Measurements from ENCODE around the gene DLG2.

The DLG2 gene

GRCh38 chr11:84719935-84720577 lies 907.1 kb downstream of the DLG2 start:
- DNase-seq: no peak

DNA sequence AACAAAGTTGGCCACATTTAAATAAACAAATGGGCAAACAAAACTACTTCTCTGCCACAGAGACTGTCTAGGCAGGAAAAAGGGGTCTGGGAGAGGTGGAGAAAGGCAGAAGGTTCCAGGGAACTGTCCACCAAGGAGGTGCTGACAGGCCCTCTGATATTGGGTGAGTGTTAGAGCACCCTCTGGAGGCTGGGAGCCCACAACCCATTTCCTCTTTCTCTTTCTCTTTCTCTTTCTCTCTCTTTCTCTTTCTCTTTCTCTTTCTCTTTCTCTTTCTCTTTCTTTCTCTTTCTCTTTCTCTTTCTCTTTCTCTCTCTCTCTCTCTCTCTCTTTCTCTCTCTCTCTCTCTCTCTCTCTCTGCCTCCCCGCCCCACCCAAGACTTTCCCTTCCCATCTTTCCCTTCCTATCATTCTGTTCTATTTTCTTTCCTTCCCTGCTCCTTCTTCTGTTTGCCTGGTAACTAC lies 912.8 kb downstream of the DLG2 start:
- DNase-seq: peak; percentile 38

- DNase-seq: no peak
Measured at GRCh38 chr11:84691830-84692229, 935.3 kb downstream of the DLG2 start.

GRCh38 chr11:84687433-84687832 lies 939.7 kb downstream of the DLG2 start:
- no peak for DNase-seq

DNA sequence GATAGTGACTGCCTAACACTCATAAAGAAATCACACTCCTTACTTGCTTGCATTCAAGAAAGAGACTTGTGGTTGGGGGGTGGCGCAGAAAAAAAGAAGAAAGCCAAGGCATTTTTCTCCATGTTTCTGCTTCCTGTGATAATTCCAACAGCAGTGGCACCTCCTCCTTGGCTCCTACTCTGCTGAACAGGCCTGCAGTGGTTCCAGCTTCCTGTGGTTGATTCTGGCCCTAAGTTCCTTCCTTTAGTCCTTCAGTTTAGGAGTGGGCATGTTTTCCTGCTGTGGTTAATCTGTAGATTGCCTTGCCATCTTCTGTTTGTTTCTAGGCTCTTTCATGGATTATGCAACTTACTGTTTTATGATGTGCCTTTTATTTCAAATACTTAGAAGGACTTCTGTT lies 940.4 kb downstream of the DLG2 start:
- no peak for DNase-seq

DNA sequence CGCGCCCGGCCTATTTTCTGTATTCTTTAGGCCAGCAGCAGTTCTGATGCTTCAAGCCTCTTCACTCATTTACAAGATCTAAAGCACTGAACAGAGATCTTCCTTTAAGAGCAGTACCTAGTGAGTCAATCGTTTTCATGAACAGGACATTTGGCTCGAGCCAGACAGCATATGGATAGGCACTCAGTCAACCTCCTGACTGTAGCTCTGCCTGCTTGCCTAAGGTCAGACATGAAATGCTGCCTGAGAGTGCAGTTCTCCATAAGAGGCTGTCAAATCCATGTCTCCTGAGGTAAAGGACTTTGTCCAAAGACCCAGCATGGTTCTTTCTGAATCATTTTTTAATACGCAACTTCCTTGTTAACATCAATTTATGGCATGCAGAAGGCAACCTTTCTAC lies 941.2 kb downstream of the DLG2 start:
- DNase-seq: no peak

DNA sequence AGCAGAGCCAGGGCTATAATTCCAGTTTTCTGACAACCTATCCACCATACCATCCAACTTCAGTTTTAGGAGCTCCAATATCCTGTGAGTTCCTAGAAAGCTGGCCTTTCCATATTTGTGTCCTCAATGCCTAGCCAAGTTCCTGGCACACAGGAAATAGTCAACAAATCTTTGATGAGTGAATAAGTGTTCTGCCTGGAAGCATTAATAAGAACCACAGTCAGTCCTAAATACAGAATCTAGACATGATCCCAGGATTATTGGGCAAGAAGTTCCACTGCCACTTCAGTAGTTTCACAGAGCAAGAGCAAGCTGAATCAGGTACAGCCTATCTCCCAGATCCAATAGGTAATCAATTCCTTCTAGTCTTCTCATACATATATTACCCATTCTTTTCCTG lies 942.0 kb downstream of the DLG2 start:
- DNase-seq: no peak

- DNase-seq: no peak
Measured at GRCh38 chr11:84681456-84681855, 945.7 kb downstream of the DLG2 start.

GRCh38 chr11:84675396-84676025 lies 951.6 kb downstream of the DLG2 start:
- no peak for DNase-seq

DNA sequence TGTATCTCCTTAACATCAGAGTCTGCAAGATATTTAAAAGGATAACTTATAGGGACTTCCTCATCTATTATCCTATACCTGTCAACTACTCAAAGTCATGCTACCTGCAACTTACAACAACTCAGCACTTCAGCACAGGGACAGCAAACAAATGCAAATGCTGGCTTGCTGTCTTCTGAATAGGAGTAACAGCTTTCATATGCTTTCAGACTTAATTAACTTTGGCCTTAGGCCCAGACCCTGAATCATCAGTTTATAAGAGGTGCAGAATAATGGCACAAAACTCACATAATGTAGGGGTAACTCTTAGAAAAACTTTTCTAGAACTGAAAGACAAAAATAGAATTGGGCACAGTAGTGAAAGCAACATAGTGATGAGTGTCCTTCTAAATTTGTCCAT lies 953.4 kb downstream of the DLG2 start:
- no peak for DNase-seq

GRCh38 chr11:84671325-84671999 lies 955.7 kb downstream of the DLG2 start:
- DNase-seq: no peak

DNA sequence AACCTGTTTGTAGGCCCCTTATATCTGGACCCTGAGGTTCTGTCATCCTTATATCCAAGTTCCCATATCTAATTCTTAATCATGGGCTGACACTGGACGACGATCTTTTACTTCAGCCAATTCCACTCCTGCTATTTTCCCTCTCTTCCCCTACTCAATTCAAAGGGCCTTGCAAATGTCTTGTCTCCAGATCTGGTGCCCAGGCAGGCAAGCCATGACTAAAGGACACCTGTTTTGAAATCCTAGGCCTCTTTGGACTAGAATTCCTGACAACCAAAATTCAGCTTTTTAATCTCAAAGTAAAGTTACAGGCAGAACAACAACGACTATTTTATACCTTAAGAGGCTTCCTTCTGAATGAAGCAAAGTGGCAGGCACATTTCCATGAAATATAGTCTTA lies 963.4 kb downstream of the DLG2 start:
- no peak for DNase-seq

DNA sequence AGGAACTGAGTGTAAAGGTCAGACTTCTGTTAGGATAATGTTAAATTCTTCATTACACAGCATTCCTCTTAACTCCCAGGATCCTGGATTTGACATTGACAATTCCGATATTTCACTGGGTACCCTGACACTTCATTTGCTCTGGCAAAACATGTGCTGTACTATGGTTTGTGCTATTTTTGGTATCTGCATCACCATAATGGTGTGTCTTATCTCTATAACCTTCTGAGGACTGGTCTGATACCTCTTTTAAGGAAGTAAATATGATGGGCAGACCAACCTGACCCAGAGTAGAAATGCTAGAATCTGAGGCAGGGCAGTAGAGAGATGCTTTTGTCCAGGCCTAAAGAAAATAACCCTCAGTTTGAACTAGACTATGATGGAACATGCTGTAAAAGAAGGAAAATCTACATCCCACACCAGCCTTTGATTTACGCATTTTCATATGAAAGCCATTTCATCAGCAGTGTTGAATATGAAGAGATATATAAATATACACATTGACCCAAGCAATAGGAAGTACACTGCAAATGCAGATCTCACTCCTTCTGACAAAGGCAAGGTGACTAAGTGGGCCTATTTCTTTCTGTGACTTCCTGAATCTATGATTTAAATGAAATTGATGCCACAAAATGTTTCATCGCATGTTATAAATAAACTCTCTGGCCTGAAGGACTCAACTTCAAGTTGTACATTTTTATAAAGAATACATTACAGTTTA lies 966.7 kb downstream of the DLG2 start:
- no peak for DNase-seq

DNA sequence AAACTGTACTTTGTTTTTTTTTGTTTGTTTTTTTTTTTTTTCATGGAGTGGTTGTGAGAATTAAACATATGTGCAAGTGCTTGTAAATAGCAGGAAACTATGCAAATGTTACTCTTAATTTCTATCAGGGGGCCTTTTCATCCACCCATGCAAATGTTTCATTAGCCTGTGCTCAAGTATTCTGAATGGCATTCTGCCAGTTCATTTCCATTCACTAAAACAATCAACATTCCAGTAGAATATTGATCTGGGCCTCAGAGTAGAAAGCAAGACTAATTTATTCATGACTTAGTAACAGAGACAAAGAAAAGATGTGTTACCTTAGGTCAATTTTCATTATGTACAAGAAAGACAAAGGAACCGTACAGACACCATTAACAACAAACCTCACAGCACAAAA lies 971.4 kb downstream of the DLG2 start:
- DNase-seq: no peak

DNA sequence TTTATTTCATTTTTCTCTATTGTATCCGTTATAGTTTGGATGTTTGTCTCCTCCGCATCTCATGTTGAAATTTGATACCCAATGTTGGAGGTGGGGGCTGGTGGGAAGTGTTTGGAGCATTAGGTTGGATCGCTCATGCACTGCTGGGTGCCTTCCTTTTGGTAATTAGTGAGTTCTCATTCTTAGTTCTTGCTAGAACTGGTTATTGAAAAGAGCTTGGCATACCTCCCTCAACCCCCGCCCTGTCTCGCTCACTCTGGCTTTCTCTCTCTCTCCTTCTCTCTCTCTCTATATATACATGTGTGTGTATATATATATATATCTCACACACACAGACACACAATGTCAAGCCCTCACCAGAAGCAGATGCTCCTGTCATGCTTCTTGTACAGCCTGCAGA lies 978.7 kb downstream of the DLG2 start:
- no peak for DNase-seq

GRCh38 chr11:84645988-84646694 lies 981.0 kb downstream of the DLG2 start:
- no peak for DNase-seq

DNA sequence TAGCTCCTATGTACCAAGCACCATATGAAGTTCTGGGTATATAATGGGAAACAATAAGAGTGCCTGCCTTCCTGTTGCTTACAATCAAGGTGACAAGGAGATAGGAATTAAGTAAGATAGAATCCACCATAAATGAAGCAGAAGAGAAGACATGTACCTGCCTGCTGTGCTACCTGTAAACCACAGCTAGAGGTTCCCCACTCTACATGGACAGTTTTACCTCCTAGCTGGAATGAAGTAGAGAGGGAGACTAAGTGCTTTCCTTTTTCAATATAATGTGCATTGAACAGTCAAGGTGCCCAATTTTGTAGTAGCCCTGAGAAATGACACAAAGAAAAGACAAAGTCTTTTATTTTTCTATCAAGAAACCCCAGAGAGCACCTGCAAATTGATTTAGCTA lies 984.6 kb downstream of the DLG2 start:
- DNase-seq: no peak

GRCh38 chr11:84634309-84634708 lies 992.8 kb downstream of the DLG2 start:
- DNase-seq: no peak

DNA sequence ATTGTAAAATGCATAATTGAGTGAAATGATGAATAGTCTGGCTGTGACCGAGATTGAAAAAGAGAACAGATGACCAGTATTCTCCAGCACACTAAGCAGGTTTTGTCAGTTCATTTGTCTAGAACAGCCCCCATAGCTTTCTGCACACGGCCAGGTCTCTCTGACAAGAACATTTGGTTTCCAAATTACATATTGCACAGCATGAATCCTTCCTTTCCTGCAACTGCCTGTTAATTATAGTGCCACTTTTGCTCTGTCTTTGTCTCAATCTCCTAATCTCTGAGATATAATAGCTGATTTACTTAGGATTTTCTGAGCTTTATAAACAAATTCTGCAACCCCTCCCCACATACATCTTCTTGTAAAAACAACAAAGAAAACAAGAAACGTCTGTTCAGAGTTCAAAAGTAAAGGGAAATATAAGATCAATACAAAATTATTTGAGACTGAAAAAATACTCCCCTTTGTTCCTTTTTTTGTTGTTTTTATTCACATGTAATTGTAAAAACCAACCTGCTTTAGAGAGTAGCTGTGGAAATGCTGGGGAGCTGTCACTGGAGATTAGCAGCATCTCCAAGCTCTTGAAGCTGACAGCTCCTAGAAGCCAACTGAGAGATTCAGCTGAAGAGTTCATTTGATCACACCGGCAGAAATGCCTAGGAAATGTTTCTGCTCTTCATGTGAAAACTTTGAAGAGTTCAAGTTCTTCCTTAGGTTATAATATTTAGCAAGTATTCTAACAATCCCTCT lies 998.1 kb downstream of the DLG2 start:
- DNase-seq: no peak

DNA sequence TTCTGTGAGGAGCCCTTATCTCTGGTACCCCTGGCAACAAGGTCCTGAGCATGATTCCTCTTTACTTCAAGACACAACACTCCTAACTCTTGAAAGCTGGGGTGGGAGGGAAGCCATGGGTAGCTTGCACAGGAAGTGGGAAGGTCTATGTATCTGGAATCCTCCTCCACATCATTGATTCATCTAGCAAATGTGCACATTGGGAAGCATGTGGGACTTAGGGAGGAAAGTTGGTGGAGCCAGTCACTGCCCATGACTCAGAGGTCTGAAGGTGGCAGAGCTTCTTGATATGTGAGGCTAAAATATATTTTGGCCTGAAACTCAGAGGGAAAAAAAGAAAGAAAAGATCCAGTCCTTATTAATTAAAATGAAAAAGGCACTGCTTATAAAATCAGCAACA lies 1000.9 kb downstream of the DLG2 start:
- DNase-seq: no peak

DNA sequence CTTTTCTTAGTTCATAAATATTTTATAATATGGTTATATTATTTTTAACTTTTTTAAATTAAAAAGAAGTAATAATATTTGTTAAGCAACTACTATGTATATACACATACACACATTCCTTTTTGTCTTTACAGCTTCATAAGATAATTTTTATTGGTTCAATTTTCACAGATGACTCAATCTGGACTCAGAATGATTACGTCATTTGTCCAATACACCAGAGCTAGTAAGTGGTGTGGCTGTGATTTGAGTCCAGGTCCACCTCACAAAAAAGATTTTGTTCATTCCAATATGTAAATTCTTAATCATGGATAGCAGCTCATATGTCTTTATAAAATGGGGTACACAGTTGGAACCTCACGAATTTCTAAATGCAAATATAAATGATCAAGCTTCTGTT lies 1014.5 kb downstream of the DLG2 start:
- DNase-seq: no peak

DNA sequence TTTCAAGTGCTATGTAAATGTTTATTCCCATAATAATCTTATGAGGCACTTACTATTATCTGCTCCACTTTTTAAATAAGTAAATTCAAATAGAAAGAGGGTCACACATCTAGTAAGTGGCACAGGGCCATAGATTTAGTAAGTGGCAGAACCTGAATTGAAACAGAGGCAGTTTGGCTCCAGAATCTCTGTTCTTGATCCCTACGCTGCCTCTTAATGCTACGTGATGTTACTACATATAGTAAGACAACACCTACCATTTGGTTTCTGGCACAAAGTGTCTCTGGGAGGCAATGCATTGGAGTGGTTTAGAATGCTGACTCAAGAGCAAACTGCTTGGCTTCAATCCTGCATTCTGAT lies 1018.3 kb downstream of the DLG2 start:
- no peak for DNase-seq
